Gastroesophageal sphincter (tissue), 4 donors: ENCODE data around the gene SCIN. TPM values are rescaled to one million over a fixed set of nuclear protein-coding genes. Genes with fewer than 3 reads are reported as not detected.
A peak's percentile ranks its signal among the peaks of the same experiment; 100 is the strongest.
"Not testable (repeated sequence)": the region's sequence is repeated elsewhere in the genome, so short reads cannot be mapped to it uniquely, and the experiment has no call there.

ENCODE experiments used
- ATAC-seq: fragments of 150-250 bp; one replicate; pipeline ENCODE4 v1.9.1; 2016; ENCODE audit warnings: mild to moderate bottlenecking, moderate library complexity
- H3K27ac ChIP-seq, 4 donors: fragments of 200-600 bp; sonication (generic) in 3 of 4; 1 replicate in 3 of 4; 2 replicates in 1 of 4; pipeline ENCODE4 v1.5.1; 2016 to 2019
- H3K27me3 ChIP-seq: fragments of 200-600 bp; sonication (generic); one replicate; pipeline ENCODE4 v1.5.1; 2019
- H3K36me3 ChIP-seq, 2 donors: fragments of 200-600 bp; sonication (generic); one replicate each; pipeline ENCODE4 v1.5.1; 2019; ENCODE audit warnings: control low read depth in 1 of 2
- H3K4me1 ChIP-seq, 3 donors: fragments of 200-600 bp; sonication (generic); 1 replicate in 2 of 3; 2 replicates in 1 of 3; pipeline ENCODE4 v1.5.1; 2016 to 2019; ENCODE audit warnings: control low read depth in 2 of 3
- H3K4me3 ChIP-seq, 2 donors: fragments of 200-600 bp; sonication (generic); one replicate each; pipeline ENCODE4 v1.5.1; 2019; ENCODE audit warnings: mild to moderate bottlenecking in 1 of 2, moderate library complexity in 1 of 2
- H3K9me3 ChIP-seq, 3 donors: fragments of 200-600 bp; sonication (generic); one replicate each; pipeline ENCODE4 v1.5.1; 2017 to 2019; ENCODE audit warnings: control low read depth in 2 of 3
- EP300 ChIP-seq: sonication (generic); formaldehyde crosslinking; IDR thresholded peaks from one replicate; pipeline ENCODE4 v1.6.1; 2017; ENCODE audit warnings: antibody characterized with exemption, mild to moderate bottlenecking
- POLR2A ChIP-seq, 2 donors: fragments of 450-650 bp; IDR thresholded peaks; one replicate each; pipeline ENCODE4 v1.6.1; 2017; ENCODE audit warnings: antibody characterized with exemption in 2 of 2, mild to moderate bottlenecking in 2 of 2, moderate library complexity in 1 of 2
- POLR2AphosphoS5 ChIP-seq: sonication (generic); formaldehyde crosslinking; IDR thresholded peaks from one replicate; pipeline ENCODE4 v1.6.1; 2017; ENCODE audit warnings: antibody characterized with exemption
- WGBS, 2 donors: methylation state at CpG; one replicate each; pipeline ENCODE4 v1.1.5; 2018; ENCODE audit warnings: low coverage in 1 of 2; 5-methylcytosine and 5-hydroxymethylcytosine counted together
- total RNA-seq, 4 donors: library from RNA; depleted of rRNA; stranded (reverse); fragments of >200 nt; gene quantifications; one replicate each; pipeline ENCODE4 v1.1.0, GENCODE V29; 2016
- TF ChIP-seq, protein P1 (sequence below), 4 experiments: fragments of 200-600 bp in 2 of 4; fragments of 450-650 bp in 2 of 4; sonication (generic) in 1 of 4; IDR thresholded peaks; one replicate each; pipeline ENCODE4 v1.5.1; 2017 to 2019; ENCODE audit warnings: antibody characterized with exemption in 4 of 4, mild to moderate bottlenecking in 2 of 4, moderate library complexity in 2 of 4

Gene SCIN
- total RNA-seq, 4 donors from 2014 or later, result 0.62 to 5.8 (median 2.3) TPM

DNA sequence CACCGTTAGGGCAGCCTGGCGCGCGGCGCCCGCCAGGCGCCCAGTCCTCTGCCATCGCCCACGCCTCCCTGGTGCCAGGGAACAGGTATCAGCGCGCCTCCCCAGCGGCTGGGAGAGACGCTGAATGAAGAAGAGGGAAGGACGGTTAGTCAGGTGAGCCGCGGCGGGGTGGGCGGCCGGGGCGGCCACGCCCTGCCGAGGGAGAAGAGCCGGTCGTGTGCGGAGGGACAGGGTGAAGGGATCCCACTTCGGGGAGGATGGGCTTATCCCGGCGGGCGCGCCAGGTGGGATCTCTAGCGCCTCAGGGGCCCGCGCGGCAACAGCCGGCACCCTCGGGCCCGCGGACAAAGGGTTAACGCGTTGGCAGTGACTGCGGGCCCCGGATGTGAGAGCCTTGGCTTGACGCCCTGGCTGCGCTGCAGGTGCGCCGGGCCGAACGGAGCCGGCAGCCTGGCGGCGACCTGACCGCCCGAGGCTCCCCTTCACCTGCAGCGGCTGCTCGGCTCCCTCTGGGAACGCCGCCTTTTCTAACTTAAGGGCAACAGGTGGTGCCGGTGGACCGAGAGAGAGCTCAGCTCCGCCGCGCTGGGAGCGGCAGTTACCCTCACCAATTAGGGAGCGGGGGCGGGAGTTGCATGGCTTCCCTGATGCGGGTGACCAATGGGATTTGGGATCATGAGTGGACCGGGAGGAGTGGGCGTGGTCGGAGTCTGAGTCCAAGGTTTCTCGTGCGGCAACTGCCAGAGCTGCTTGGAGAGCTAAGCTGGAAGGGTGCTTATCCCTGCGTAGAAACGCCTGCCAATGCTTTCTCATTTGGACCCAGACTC, 116.6 kb downstream of the SCIN start, which contains the start of gene ARL4A:
ARL4A (plus strand) TSS at position 743 of the 827 bp plus-strand sequence. CDS start 622 bp downstream, outside the sequence.
- H3K4me3 ChIP-seq, result peak within 1 kb of the TSS; percentile 58 to 79
- ATAC-seq, result peak; percentile 97
- H3K36me3 ChIP-seq, result no peaks in the 10 kb centered on the region
- H3K27ac ChIP-seq, result peak within 1 kb of the TSS; percentile 75 to 97 (median 91)
- H3K9me3 ChIP-seq, result no peaks in the 10 kb centered on the region
- peaks cover 0 to 33% (median 0%) of the 10 kb centered on the region in 3 donors for H3K4me1 ChIP-seq
- no peaks in the 10 kb centered on the region for H3K27me3 ChIP-seq
- TF ChIP-seq POLR2A (IDR thresholded peaks at IDR 0.05) (peak; percentile 74 to 79), POLR2AphosphoS5 (peak; percentile 91), EP300 (no peak)
- TF ChIP-seq, protein P1, sequence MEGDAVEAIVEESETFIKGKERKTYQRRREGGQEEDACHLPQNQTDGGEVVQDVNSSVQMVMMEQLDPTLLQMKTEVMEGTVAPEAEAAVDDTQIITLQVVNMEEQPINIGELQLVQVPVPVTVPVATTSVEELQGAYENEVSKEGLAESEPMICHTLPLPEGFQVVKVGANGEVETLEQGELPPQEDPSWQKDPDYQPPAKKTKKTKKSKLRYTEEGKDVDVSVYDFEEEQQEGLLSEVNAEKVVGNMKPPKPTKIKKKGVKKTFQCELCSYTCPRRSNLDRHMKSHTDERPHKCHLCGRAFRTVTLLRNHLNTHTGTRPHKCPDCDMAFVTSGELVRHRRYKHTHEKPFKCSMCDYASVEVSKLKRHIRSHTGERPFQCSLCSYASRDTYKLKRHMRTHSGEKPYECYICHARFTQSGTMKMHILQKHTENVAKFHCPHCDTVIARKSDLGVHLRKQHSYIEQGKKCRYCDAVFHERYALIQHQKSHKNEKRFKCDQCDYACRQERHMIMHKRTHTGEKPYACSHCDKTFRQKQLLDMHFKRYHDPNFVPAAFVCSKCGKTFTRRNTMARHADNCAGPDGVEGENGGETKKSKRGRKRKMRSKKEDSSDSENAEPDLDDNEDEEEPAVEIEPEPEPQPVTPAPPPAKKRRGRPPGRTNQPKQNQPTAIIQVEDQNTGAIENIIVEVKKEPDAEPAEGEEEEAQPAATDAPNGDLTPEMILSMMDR (IDR thresholded peaks at IDR 0.05), result peak in 2 of 4 experiments; percentile 9 to 45
- WGBS, 2 donors, result 0% methylated on average over 5 of the region's 73 CpGs; no CpG with 5 or more reads in 1 of the 2 donors

DNA sequence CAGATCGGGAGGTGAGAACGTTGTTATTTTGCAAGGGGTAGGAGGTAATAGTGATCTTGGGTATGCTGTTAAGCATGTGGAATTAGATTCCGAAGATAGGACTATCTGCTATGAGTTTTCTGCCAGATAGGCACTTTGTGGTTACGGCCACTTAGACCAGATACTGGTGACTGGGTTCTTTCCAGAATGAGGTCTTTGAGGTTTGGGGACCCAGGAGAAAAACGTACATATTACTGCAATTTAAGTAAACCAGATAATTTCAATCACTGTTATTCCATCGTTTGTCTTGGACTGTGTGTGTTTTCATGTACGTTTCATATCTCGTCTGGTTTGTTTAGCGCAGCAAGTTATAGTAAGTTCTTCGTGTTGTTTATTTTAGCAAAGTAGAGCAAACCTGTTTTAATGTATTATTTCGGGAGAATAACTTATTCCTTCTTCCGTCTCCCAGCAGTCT, 117.2 kb downstream of the SCIN start:
- no peaks in the 10 kb centered on the region for H3K36me3 ChIP-seq
- peak overlapping the region; percentile 60 to 97 (median 91) for H3K27ac ChIP-seq
- H3K9me3 ChIP-seq, result no peaks in the 10 kb centered on the region
- peaks cover 0 to 33% (median 0%) of the 10 kb centered on the region in 3 donors for H3K4me1 ChIP-seq
- TF ChIP-seq, protein P1 (IDR thresholded peaks at IDR 0.05), result no peak
- no peaks in the 10 kb centered on the region for H3K27me3 ChIP-seq
- H3K4me3 ChIP-seq, result peak overlapping the region; percentile 58 to 79
- ATAC-seq, result peak; percentile 1
- WGBS, 2 donors, result 0 to 4% methylated on average over 10 to 12 of the region's 12 CpGs

DNA sequence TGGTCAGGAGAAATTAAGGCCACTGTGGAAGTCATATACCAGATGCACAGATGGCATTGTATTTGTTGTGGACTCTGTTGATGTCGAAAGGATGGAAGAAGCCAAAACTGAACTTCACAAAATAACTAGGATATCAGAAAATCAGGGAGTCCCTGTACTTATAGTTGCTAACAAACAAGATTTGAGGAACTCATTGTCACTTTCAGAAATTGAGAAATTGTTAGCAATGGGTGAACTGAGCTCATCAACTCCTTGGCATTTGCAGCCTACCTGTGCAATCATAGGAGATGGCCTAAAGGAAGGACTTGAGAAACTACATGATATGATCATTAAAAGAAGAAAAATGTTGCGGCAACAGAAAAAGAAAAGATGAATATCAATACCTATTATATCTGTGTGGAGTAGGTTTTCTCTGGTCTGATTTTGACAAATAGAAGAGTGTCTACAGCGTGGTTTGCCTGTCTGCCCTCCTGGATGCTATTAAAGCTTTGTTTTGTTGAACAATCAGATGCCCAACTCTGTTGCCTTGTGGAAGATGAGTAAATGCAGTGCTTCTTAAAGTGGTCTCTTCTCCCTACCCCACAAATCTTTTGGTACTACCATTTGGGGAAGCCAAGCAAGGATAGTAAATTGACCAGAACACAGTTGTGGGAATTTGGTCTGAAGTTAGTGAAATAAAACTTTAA, 118.1 kb downstream of the SCIN start:
- ATAC-seq, H3K9me3 ChIP-seq, H3K27me3 ChIP-seq, H3K36me3 ChIP-seq: not testable (repeated sequence)
- peak overlapping the region in 1 of 4 donors; percentile 97 for H3K27ac ChIP-seq
- WGBS, 2 donors, result 63% methylated on average over 2 of the region's 3 CpGs; no CpG with 5 or more reads in 1 of the 2 donors
- peak overlapping the region; percentile 58 to 79 for H3K4me3 ChIP-seq
- peaks cover 0 to 32% (median 0%) of the 10 kb centered on the region in 3 donors for H3K4me1 ChIP-seq

DNA sequence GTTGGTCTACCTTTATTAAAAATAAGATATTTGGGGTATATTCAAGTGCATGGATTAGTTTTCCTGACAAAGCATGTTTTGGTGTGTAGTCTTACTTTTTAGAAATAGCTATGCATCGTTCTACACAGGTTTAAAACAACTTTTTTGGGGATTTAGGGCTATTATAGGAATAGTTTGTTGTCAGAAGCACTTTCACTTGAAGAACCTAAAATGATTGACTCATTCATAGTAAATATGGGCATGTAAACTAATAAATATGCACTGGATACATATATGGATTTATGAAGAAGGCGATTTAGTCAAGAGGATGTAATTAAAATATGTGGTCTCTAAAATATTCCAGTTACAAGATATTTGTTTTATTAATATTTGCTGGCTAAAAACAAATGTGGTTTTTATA, 118.9 kb downstream of the SCIN start:
- H3K4me3 ChIP-seq, result peak overlapping the region; percentile 58 to 79
- no peak for ATAC-seq

More for the DNA sequence above, 118.9 kb downstream of the SCIN start:
- 70 to 88% methylated on average over 2 of the region's 2 CpGs for WGBS, 2 donors
- H3K27me3 ChIP-seq, result no peaks in the 10 kb centered on the region
- H3K36me3 ChIP-seq, result no peaks in the 10 kb centered on the region
- no peak overlapping the region for H3K27ac ChIP-seq
- H3K4me1 ChIP-seq, result peaks cover 0 to 25% (median 0%) of the 10 kb centered on the region in 3 donors
- no peaks in the 10 kb centered on the region for H3K9me3 ChIP-seq
- TF ChIP-seq EP300 (no peak), POLR2AphosphoS5 (no peak), POLR2A (IDR thresholded peaks at IDR 0.05) (no peak)
- TF ChIP-seq, protein P1 (IDR thresholded peaks at IDR 0.05), result no peak
